ENCODE measurements around the gene TBCCD1. TPM values are rescaled to one million over a fixed set of nuclear protein-coding genes. Genes with fewer than 3 reads are reported as not detected.

Gene TBCCD1
- total RNA-seq, 4 donors from 2014 or later: 3.8 to 31.7 (median 15.1) TPM

DNA sequence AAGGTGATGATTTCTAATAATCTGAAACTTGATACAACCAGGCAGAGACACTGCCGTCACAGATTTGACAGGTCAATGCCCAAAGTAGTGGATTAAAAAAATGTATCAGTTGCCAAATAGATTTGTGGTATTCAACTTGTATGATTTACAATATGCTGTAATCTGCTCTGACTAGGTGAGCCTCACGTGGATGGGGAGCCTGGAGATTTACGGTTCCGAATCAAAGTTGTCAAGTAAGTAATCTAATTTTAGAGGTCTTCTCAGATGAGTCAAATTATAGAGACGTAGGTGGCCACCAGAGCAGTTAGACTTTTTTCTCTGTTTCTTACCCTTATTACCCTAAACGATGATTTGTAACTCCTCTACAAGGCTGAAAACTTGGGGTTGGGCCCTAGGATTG is 15.4 kb upstream of the TBCCD1 start:
- no peak for DNase-seq
- no peaks in the 10 kb centered on the region for H3K4me1 ChIP-seq
- no peaks in the 10 kb centered on the region for H3K9me3 ChIP-seq
- TF ChIP-seq, protein P1, sequence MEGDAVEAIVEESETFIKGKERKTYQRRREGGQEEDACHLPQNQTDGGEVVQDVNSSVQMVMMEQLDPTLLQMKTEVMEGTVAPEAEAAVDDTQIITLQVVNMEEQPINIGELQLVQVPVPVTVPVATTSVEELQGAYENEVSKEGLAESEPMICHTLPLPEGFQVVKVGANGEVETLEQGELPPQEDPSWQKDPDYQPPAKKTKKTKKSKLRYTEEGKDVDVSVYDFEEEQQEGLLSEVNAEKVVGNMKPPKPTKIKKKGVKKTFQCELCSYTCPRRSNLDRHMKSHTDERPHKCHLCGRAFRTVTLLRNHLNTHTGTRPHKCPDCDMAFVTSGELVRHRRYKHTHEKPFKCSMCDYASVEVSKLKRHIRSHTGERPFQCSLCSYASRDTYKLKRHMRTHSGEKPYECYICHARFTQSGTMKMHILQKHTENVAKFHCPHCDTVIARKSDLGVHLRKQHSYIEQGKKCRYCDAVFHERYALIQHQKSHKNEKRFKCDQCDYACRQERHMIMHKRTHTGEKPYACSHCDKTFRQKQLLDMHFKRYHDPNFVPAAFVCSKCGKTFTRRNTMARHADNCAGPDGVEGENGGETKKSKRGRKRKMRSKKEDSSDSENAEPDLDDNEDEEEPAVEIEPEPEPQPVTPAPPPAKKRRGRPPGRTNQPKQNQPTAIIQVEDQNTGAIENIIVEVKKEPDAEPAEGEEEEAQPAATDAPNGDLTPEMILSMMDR (IDR thresholded peaks at IDR 0.05): no peak
- TF ChIP-seq POLR2A (IDR thresholded peaks at IDR 0.05): no peak
- no peaks in the 10 kb centered on the region for H3K36me3 ChIP-seq
- H3K27ac ChIP-seq: no peak overlapping the region
- H3K4me3 ChIP-seq: no peak overlapping the region
- no peaks in the 10 kb centered on the region for H3K27me3 ChIP-seq
- intact Hi-C loops (cut with DNase I; ENCODE audit: low total_unique reads): no loop called here

DNA sequence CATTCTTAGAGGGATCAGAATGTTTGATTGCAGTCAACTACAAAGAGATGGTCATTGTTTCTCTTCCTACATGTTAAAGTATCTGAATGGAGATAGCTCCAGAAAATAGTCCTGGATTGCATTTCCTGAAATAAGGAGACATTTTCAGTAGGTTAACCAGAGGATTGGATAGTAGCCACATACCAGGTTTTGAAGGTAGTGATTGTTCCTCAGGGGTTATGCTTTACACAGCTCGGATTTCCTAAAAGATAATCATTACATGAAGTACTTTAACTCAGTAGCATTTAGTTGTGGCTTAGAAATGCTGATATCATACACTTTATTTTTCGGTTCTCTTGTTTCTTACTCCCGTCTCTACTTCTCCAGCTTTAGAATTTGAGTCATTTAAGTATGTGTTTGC is 13.6 kb upstream of the TBCCD1 start:
- H3K4me1 ChIP-seq: no peaks in the 10 kb centered on the region
- intact Hi-C loops (cut with DNase I; ENCODE audit: low total_unique reads): no loop called here
- H3K27me3 ChIP-seq: no peaks in the 10 kb centered on the region
- H3K36me3 ChIP-seq: no peaks in the 10 kb centered on the region
- no peak overlapping the region for H3K27ac ChIP-seq
- DNase-seq: no peak
- no peak overlapping the region for H3K4me3 ChIP-seq
- no peak for TF ChIP-seq POLR2A (IDR thresholded peaks at IDR 0.05)
- TF ChIP-seq, protein P1 (IDR thresholded peaks at IDR 0.05): no peak
- H3K9me3 ChIP-seq: no peaks in the 10 kb centered on the region

DNA sequence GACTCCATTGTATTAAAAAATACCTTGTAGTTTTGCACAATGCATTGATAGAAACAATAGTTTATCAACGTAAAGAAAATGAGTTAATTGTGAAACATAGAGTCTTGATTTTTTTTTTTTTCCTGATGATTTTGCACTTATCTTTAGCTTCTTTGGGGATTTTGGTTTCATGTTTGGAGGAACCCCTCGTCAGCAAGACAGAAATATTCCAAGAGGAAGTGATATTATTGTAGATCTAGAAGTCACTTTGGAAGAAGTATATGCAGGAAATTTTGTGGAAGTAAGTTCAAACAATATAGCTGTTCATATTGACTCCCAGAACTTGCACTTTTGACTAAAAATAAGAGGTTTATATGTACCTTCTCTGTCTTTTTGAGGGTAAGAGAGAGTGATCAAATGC is 10.4 kb upstream of the TBCCD1 start:
- no peaks in the 10 kb centered on the region for H3K9me3 ChIP-seq
- H3K4me1 ChIP-seq: no peaks in the 10 kb centered on the region
- DNase-seq: no peak
- no peaks in the 10 kb centered on the region for H3K36me3 ChIP-seq
- H3K27me3 ChIP-seq: no peaks in the 10 kb centered on the region
- H3K4me3 ChIP-seq: no peak overlapping the region
- no peak overlapping the region for H3K27ac ChIP-seq
- intact Hi-C loops (cut with DNase I; ENCODE audit: low total_unique reads): no loop called here
- TF ChIP-seq, protein P1 (IDR thresholded peaks at IDR 0.05): no peak
- no peak for TF ChIP-seq POLR2A (IDR thresholded peaks at IDR 0.05)

DNA sequence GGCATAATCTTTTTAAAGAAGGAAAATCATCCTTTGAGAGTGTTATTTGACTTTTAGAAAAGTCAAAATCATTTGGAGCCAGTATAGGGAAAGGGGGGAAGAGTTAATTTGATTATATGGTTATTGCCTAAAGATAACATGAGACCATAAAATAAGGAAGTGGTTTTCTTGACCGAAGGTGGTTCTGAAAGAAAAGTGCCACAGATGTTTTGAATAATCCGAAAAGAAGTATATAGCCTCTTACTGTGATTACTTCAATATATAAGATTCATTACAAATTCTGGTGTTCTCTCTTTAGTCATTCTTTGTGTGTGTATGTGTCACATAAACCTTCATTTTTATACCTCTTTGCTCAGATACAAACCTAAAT is 4.5 kb upstream of the TBCCD1 start:
- H3K27ac ChIP-seq: no peak overlapping the region
- peaks cover 5 to 21% of the 10 kb centered on the region in 2 donors for H3K4me1 ChIP-seq
- TF ChIP-seq, protein P1 (IDR thresholded peaks at IDR 0.05): no peak
- TF ChIP-seq POLR2A (IDR thresholded peaks at IDR 0.05): no peak
- peak overlapping the region in 1 of 2 donors; percentile 88 for H3K4me3 ChIP-seq
- no peak for DNase-seq
- intact Hi-C loops (cut with DNase I; ENCODE audit: low total_unique reads): no loop called here
- H3K27me3 ChIP-seq: no peaks in the 10 kb centered on the region
- no peaks in the 10 kb centered on the region for H3K36me3 ChIP-seq
- H3K9me3 ChIP-seq: no peaks in the 10 kb centered on the region

DNA sequence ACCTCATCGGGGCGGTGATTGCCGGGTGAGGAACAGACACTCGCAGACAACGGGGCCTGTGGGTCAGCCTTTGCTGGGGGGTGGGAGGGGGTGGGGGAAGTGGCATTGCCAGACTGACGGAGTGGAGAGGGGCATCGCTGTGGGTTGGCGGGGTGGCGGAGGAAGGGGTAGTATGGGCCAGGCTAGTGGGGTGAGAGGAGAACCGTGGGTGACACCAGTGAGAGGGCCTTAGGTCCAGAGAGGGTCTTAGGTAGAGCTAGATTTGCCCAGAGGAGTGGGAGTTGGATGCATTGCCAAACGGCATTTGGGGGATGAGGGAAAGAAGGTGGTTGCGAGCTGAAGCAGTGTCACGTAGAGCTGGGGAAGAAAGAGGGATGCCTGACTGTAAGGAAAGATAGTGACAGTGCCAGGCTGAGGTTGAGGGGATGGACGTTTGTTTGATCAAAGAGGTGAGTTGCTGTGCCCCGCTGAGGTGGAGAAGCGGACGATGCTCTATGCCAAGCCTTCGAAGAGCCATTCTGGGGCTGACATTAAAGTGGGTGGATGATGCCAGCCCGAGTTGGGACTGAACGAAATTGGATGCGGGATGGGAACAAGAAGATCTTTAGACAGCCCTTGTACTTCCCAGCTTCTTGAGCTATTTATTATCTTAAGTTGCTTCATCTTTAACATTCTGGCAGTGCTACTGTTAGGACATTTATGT is 4.0 kb upstream of the TBCCD1 start:
- Histone ChIP-seq H3K27me3 (no peaks in the 10 kb centered on the region), H3K36me3 (no peaks in the 10 kb centered on the region), H3K4me1 (peaks cover 5 to 21% of the 10 kb centered on the region in 2 donors), H3K4me3 (peak overlapping the region; percentile 56 to 88), H3K9me3 (no peaks in the 10 kb centered on the region), H3K27ac (peak overlapping the region; percentile 81 to 93)
- TF ChIP-seq, protein P1 (IDR thresholded peaks at IDR 0.05): no peak
- no peak for TF ChIP-seq POLR2A (IDR thresholded peaks at IDR 0.05)
- no peak for DNase-seq
- intact Hi-C loops (cut with DNase I; ENCODE audit: low total_unique reads): no loop called here
